Measurements from ENCODE around the gene OR2M3. TPM values are rescaled to one million over a fixed set of nuclear protein-coding genes. Genes with fewer than 3 reads are reported as not detected.

The OR2M3 gene
- total and polyA plus RNA-seq, 2 of the 8 experiments (the other 6 are each of a cell fraction or from before 2014, with no cell fraction given): not detected

- POLR2A ChIA-PET (ENCODE audit: partially characterized antibody): no interaction called here
These were observed 42.4 kb downstream of the OR2M3 start for GRCh38 chr1:248239478-248239877.

More at GRCh38 chr1:248239478-248239877, 42.4 kb downstream of the OR2M3 start:
- H3K27ac ChIP-seq (ENCODE audit: low read depth, low read length): no peak overlapping the region
- CTCF ChIA-PET (ENCODE audit: partially characterized antibody): no interaction called here
- H2BK15ac ChIP-seq (ENCODE audit: low read length): no peak overlapping the region
- H2BK5ac ChIP-seq (ENCODE audit: low read depth, low read length): no peak overlapping the region
- H3K56ac ChIP-seq (replicated peaks; ENCODE audit: insufficient read length, low read depth, low read length): no peak overlapping the region
- no peaks in the 10 kb centered on the region for H3K79me2 ChIP-seq (ENCODE audit: control insufficient read depth in 1 of 2, insufficient read depth in 2 of 2, low read length in 2 of 2)
- peaks cover 55 to 58% of the 10 kb centered on the region in 2 experiments for H3K9me3 ChIP-seq (ENCODE audit: insufficient read depth in 2 of 2, low read depth in 1 of 2, low read length in 1 of 2)
- no peaks in the 10 kb centered on the region for H3K27me3 ChIP-seq (replicated peaks in 1 of 4; ENCODE audit: control insufficient read depth in 3 of 4, extremely low read depth in 1 of 4, insufficient read depth in 3 of 4, low read length in 3 of 4)
- no peak overlapping the region for H2BK20ac ChIP-seq (ENCODE audit: low read length)
- H3K4ac ChIP-seq (replicated peaks; ENCODE audit: insufficient read length, low read depth, low read length): no peak overlapping the region
- FAIRE-seq (no peak), DNase-seq (ENCODE audit: low read depth in 1 of 2, low spot score in 2 of 2) (no peak)
- no peak overlapping the region for H4K5ac ChIP-seq (ENCODE audit: insufficient read length, low read depth, low read length)
- H4K20me1 ChIP-seq (replicated peaks in 1 of 2; ENCODE audit: control insufficient read depth in 1 of 2, insufficient read depth in 2 of 2, low read length in 2 of 2): no peaks in the 10 kb centered on the region
- H4K91ac ChIP-seq (replicated peaks; ENCODE audit: insufficient read length, low read length): no peak overlapping the region
- WGBS, 2 experiments (ENCODE audit: extremely low coverage in 1 of 2, insufficient coverage in 1 of 2, insufficient read length in 1 of 2, insufficient replicate concordance in 2 of 2, low coverage in 1 of 2, low lambda C conversion rate in 2 of 2, missing lambda C conversion rate in 1 of 2): 81% methylated on average over 9 of the region's 9 CpGs; no CpG with 5 or more reads in 1 of the 2 experiments
- no peak overlapping the region for H3K9ac ChIP-seq (replicated peaks in 1 of 4; ENCODE audit: extremely low read depth in 1 of 4, low read depth in 3 of 4, low read length in 3 of 4)
- no peak overlapping the region for H3K4me2 ChIP-seq (ENCODE audit: insufficient read depth in 1 of 2, low read depth in 2 of 2, low read length in 2 of 2)
- no peak overlapping the region for H3K4me3 ChIP-seq (ENCODE audit: extremely low read depth in 1 of 4, insufficient read depth in 2 of 4, low read depth in 3 of 4, low read length in 4 of 4)
- H3K23me2 ChIP-seq (ENCODE audit: low read depth, low read length): no peaks in the 10 kb centered on the region
- H3K36me3 ChIP-seq (ENCODE audit: control insufficient read depth in 2 of 4, insufficient read depth in 4 of 4, low read length in 3 of 4): no peaks in the 10 kb centered on the region
- no peak overlapping the region for H3K14ac ChIP-seq (ENCODE audit: insufficient read length)
- H4K8ac ChIP-seq (ENCODE audit: extremely low read depth, insufficient read depth, low read length): no peak overlapping the region
- TF ChIP-seq KDM1A (IDR thresholded peaks at IDR 0.05; ENCODE audit: borderline replicate concordance, low read length) (no peak), EGR1 (IDR thresholded peaks at IDR 0.05; ENCODE audit: borderline replicate concordance, low read depth, low read length) (no peak), SRF (IDR thresholded peaks at IDR 0.05; ENCODE audit: low read depth, low read length) (no peak), SIX5 (IDR thresholded peaks at IDR 0.05; ENCODE audit: low read depth, low read length) (no peak), CBX8 (IDR thresholded peaks at IDR 0.05; ENCODE audit: borderline replicate concordance, low read depth, low read length) (no peak), CTBP2 (IDR thresholded peaks at IDR 0.05; ENCODE audit: borderline replicate concordance, insufficient read depth, insufficient read length, low read length) (no peak), SP1 (IDR thresholded peaks at IDR 0.05; ENCODE audit: low read depth, low read length) (no peak), BACH1 (IDR thresholded peaks at IDR 0.05; ENCODE audit: low read length) (no peak), SP2 (IDR thresholded peaks at IDR 0.05; ENCODE audit: low read length) (no peak)
- H3K23ac ChIP-seq (ENCODE audit: insufficient read length): no peak overlapping the region
- H2BK12ac ChIP-seq (ENCODE audit: low read depth, low read length): no peak overlapping the region
- no peaks in the 10 kb centered on the region for H3K79me1 ChIP-seq (ENCODE audit: low read depth, low read length)
- H3K18ac ChIP-seq (ENCODE audit: extremely low read depth, low read length): no peak overlapping the region
- no peak overlapping the region for H2BK120ac ChIP-seq (replicated peaks; ENCODE audit: low read depth, low read length)
- no peak overlapping the region for H2AFZ ChIP-seq (ENCODE audit: low read length)
- no peaks in the 10 kb centered on the region for H3K4me1 ChIP-seq (replicated peaks in 1 of 4; ENCODE audit: control insufficient read depth in 3 of 4, insufficient read depth in 4 of 4, low read length in 3 of 4)
- H2AK5ac ChIP-seq (ENCODE audit: low read depth, low read length): no peak overlapping the region
